Measurements from ENCODE around the gene CCNK.

CCNK gene

DNA sequence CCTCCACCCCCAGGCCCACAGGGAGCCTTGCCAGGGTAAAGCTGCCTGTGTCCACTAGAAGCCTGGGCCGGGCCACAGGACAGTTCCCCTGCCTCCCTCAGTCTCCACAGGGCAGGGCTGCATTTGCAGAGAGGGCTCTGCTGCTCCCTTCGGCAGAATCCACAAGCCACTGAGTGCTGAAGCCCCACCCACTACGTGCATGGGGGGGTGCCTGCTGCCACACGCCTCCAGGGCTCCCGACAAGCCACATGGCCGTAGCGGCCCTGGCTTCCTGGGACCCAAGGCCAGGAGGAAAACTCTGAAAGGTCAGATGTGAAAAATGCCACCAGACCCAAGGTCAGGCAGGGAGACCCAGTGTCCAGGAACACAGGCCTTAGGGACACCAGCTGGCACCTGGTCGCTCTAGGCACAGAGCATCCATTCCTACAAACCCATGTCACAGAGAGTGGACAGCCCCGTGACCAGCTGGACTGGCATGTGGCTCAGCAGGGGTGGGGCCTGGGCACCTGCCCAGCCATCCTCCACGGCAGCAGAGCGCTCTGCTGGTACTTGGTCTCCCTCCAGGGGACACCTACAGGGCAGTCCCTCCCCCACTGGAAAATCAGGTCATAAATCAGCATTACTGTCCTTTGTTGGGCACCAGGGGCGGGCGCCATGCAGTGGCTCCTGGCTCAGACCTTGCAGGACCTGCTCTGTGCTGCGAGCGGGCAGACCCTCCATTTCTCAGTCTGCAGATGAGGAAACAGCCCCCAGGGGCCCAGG is 79.9 kb downstream of the CCNK start:
- TF ChIP-seq POLR2AphosphoS5 (IDR thresholded peaks at IDR 0.05; ENCODE audit: low read depth, low read length): no peak
- no peak for TF ChIP-seq TAF1 (IDR thresholded peaks at IDR 0.05; ENCODE audit: borderline replicate concordance, insufficient read depth, low read length)
- no peak for TF ChIP-seq FOXP2 (optimal IDR thresholded peaks at IDR 0.05; ENCODE audit: borderline replicate concordance, extremely low read depth, extremely low read length, insufficient read depth)
- TF ChIP-seq SIN3A (IDR thresholded peaks at IDR 0.05; ENCODE audit: borderline replicate concordance, insufficient read depth, low read length): no peak
- no peak for TF ChIP-seq REST (IDR thresholded peaks at IDR 0.05; ENCODE audit: insufficient read depth in 1 of 2, low read depth in 2 of 2, low read length in 2 of 2)

DNA sequence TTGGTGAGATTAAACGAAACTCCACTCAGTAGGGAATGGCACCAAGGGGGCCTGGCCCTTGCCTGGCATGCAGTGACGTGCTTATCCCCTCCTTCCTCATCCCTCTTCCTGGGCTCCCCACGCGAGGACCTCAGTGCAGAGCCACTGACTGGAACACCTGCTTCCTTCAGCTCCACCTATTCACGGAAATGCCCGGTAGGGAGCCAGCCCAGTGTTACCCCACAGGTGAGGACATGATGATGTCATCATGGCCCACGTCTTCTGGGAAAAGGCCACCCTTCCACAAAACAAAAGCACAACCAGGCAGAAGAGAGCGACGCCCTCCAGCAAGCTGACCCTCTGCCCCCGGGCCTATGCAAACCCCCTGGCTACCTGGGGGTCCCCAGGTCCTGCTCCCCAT is 80.7 kb downstream of the CCNK start:
- TF ChIP-seq TAF1 (IDR thresholded peaks at IDR 0.05; ENCODE audit: borderline replicate concordance, insufficient read depth, low read length): no peak
- TF ChIP-seq REST (IDR thresholded peaks at IDR 0.05; ENCODE audit: insufficient read depth in 1 of 2, low read depth in 2 of 2, low read length in 2 of 2): no peak
- TF ChIP-seq FOXP2 (optimal IDR thresholded peaks at IDR 0.05; ENCODE audit: borderline replicate concordance, extremely low read depth, extremely low read length, insufficient read depth): no peak
- TF ChIP-seq SIN3A (IDR thresholded peaks at IDR 0.05; ENCODE audit: borderline replicate concordance, insufficient read depth, low read length): no peak
- TF ChIP-seq POLR2AphosphoS5 (IDR thresholded peaks at IDR 0.05; ENCODE audit: low read depth, low read length): no peak

Data from PFSK-1 (cell line).